ENCODE results near the gene CCL7. TPM values are rescaled to one million over a fixed set of nuclear protein-coding genes. Genes with fewer than 3 reads are reported as not detected.

CCL7 gene
- total RNA-seq, 1 donor from 2014 or later = not detected

GRCh38 chr17:34251186-34251585, 18.8 kb upstream of the CCL7 start:
- no peaks in the 10 kb centered on the region for H3K9me3 Mint-ChIP-seq (ENCODE audit: unreplicated experiment)
- H3K27me3 Mint-ChIP-seq (ENCODE audit: unreplicated experiment) = no peaks in the 10 kb centered on the region
- no peak for DNase-seq (ENCODE audit: extremely low spot score, unreplicated experiment)
- peak overlapping the region; percentile 96 for H3K27ac Mint-ChIP-seq (ENCODE audit: unreplicated experiment)
- no peak for TF ChIP-seq CTCF (IDR thresholded peaks at IDR 0.05)
- H3K36me3 Mint-ChIP-seq (ENCODE audit: unreplicated experiment) = no peaks in the 10 kb centered on the region
- H3K4me3 Mint-ChIP-seq (ENCODE audit: unreplicated experiment) = no peak overlapping the region
- H3K4me1 Mint-ChIP-seq (ENCODE audit: unreplicated experiment) = peaks cover 87% of the 10 kb centered on the region

GRCh38 chr17:34252095-34252443, 18.0 kb upstream of the CCL7 start:
- Mint-ChIP-seq H3K9me3 (ENCODE audit: unreplicated experiment) (no peaks in the 10 kb centered on the region), H3K27me3 (ENCODE audit: unreplicated experiment) (no peaks in the 10 kb centered on the region), H3K36me3 (ENCODE audit: unreplicated experiment) (no peaks in the 10 kb centered on the region), H3K4me1 (ENCODE audit: unreplicated experiment) (peaks cover 92% of the 10 kb centered on the region), H3K27ac (ENCODE audit: unreplicated experiment) (peak overlapping the region; percentile 96), H3K4me3 (ENCODE audit: unreplicated experiment) (no peak overlapping the region)
- no peak for TF ChIP-seq CTCF (IDR thresholded peaks at IDR 0.05)
- DNase-seq (ENCODE audit: extremely low spot score, unreplicated experiment) = no peak

- no peak overlapping the region for H3K4me3 Mint-ChIP-seq (ENCODE audit: unreplicated experiment)
- H3K36me3 Mint-ChIP-seq (ENCODE audit: unreplicated experiment) = no peaks in the 10 kb centered on the region
- H3K27ac Mint-ChIP-seq (ENCODE audit: unreplicated experiment) = peak overlapping the region; percentile 96
- H3K27me3 Mint-ChIP-seq (ENCODE audit: unreplicated experiment) = no peaks in the 10 kb centered on the region
- peaks cover 91% of the 10 kb centered on the region for H3K4me1 Mint-ChIP-seq (ENCODE audit: unreplicated experiment)
- TF ChIP-seq CTCF (IDR thresholded peaks at IDR 0.05) = no peak
- DNase-seq (ENCODE audit: extremely low spot score, unreplicated experiment) = peak; percentile 93
- H3K9me3 Mint-ChIP-seq (ENCODE audit: unreplicated experiment) = no peaks in the 10 kb centered on the region
Measured at GRCh38 chr17:34252444-34253138, 17.4 kb upstream of the CCL7 start.

- H3K36me3 Mint-ChIP-seq (ENCODE audit: unreplicated experiment) = no peaks in the 10 kb centered on the region
- H3K9me3 Mint-ChIP-seq (ENCODE audit: unreplicated experiment) = no peaks in the 10 kb centered on the region
- H3K4me1 Mint-ChIP-seq (ENCODE audit: unreplicated experiment) = peaks cover 85% of the 10 kb centered on the region
- H3K27ac Mint-ChIP-seq (ENCODE audit: unreplicated experiment) = peak overlapping the region; percentile 96
- DNase-seq (ENCODE audit: extremely low spot score, unreplicated experiment) = no peak
- H3K27me3 Mint-ChIP-seq (ENCODE audit: unreplicated experiment) = no peaks in the 10 kb centered on the region
- no peak overlapping the region for H3K4me3 Mint-ChIP-seq (ENCODE audit: unreplicated experiment)
- TF ChIP-seq CTCF (IDR thresholded peaks at IDR 0.05) = no peak
Measured at GRCh38 chr17:34253139-34253525, 16.9 kb upstream of the CCL7 start.

GRCh38 chr17:34254146-34254545, 15.9 kb upstream of the CCL7 start:
- Mint-ChIP-seq H3K27ac (ENCODE audit: unreplicated experiment) (peak overlapping the region; percentile 96), H3K27me3 (ENCODE audit: unreplicated experiment) (no peaks in the 10 kb centered on the region), H3K4me3 (ENCODE audit: unreplicated experiment) (peak overlapping the region; percentile 72), H3K36me3 (ENCODE audit: unreplicated experiment) (no peaks in the 10 kb centered on the region), H3K4me1 (ENCODE audit: unreplicated experiment) (peaks cover 79% of the 10 kb centered on the region), H3K9me3 (ENCODE audit: unreplicated experiment) (no peaks in the 10 kb centered on the region)
- no peak for DNase-seq (ENCODE audit: extremely low spot score, unreplicated experiment)
- no peak for TF ChIP-seq CTCF (IDR thresholded peaks at IDR 0.05)

Measured in osteocyte (in vitro differentiated cells).